Right cardiac atrium (tissue), 5 donors: ENCODE results near the gene LGR6. TPM values are rescaled to one million over a fixed set of nuclear protein-coding genes. Genes with fewer than 3 reads are reported as not detected.
"Not testable (repeated sequence)": the region's sequence is repeated elsewhere in the genome, so short reads cannot be mapped to it uniquely, and the experiment has no call there.

Experiments used
- ATAC-seq, 2 donors: fragments of 200-7000 bp; cut with Tn5 transposase; one replicate each; pipeline versions ENCODE4 v1.8.0 to v1.9.1; 2020; ENCODE audit warnings: moderate library complexity in 2 of 2, mild to moderate bottlenecking in 1 of 2
- DNase-seq, 3 donors: peaks; one replicate each; pipeline ENCODE4 v3.0.0-alpha.2; 2020
- H3K27ac ChIP-seq: one replicate; pipeline ENCODE4 v1.5.1; 2013; ENCODE audit warnings: mild to moderate bottlenecking, low read length, control low read depth, moderate library complexity
- H3K27me3 ChIP-seq: one replicate; pipeline ENCODE4 v1.6.1; 2013; ENCODE audit not compliant: control insufficient read depth, insufficient read depth
- H3K4me1 ChIP-seq: one replicate; pipeline ENCODE4 v1.6.1; 2013; ENCODE audit warnings: low read length; ENCODE audit not compliant: control insufficient read depth, insufficient read depth
- H3K4me3 ChIP-seq: one replicate; pipeline ENCODE4 v1.5.1; 2013; ENCODE audit warnings: low read length, control low read depth
- H3K9me3 ChIP-seq: one replicate; pipeline ENCODE4 v1.6.1; 2013; ENCODE audit warnings: low read length; ENCODE audit not compliant: control insufficient read depth
- WGBS: extraction: QIAGEN DNeasy Blood & Tissue Kit; methylation state at CpG from one replicate; pipeline ENCODE4 v1.1.7; 2013; 5-methylcytosine and 5-hydroxymethylcytosine counted together
- intact Hi-C, 4 donors: fragments of 100-400 bp; cut with DNase I; formaldehyde crosslinking; loops; one replicate each; pipeline versions ENCODE4 v1.11.0 to v1.14.0; 2022 to 2023
- polyA plus RNA-seq: library from polyadenylated mRNA; stranded (reverse); fragments of 200-250 nt; gene quantifications from one replicate; pipeline ENCODE4 v1.2.3, GENCODE V29; 2013
- total RNA-seq, 4 donors: library from RNA; stranded (reverse); fragmentation: NEBNext Ultra II Directional; extraction: Animal tissue kit (Norgen Biotek cat#: 25700); gene quantifications; one replicate each; pipeline ENCODE4 v1.2.1, GENCODE V29; 2021
- donor health status: healthy with polysubstance abuse.
- donor health status: DM: no; HTN: yes; CAD: no.
- donor health status: DM: no; HTN: no; CAD: no.
- donor health status: DM: no; HTN: yes; CAD: no; lungs with severe emphysema.
- donor health status: DM: yes; HTN: yes; CAD: no.

Gene LGR6
- total and polyA plus RNA-seq, 5 donors: 22.4 to 52.7 (median 29.0) TPM

DNA sequence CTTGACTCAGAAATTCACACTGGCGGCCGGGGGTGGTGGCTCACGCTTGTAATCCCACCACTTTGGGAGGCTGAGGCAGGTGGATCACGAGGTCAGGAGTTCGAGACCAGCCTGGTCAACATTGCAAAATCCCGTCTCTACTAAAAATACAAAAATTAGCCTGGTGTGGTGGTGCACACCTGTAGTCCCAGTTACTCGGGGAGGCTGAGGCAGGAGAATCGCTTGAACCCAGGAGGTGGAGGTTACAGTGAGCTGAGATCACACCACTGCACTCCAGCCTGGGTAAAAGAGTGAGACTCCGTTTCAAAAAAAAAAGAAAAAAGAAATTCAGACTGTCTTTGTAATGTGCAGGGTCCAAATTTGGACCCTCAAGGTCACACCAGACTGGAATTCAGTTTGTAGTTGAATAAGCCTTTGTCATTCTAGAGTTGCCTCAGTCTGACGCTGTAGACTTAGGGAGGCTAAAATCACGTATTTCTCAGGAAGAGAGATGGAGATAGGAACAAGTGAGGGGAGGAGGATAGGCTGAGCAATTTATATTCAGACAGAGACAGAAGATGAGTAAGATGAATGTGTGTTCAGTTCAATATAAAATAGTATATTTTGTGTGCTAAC, 159.1 kb downstream of the LGR6 start:
- not testable (repeated sequence) for H3K27me3 ChIP-seq, ATAC-seq, DNase-seq, H3K4me1 ChIP-seq, H3K9me3 ChIP-seq, H3K4me3 ChIP-seq
- WGBS: 85% methylated on average over 11 of the region's 11 CpGs
- intact Hi-C loops: loop anchor here in 2 of 4 donors (10.0 kb wide), 2 partner anchors 52 to 102 kb away; no protein-coding TSS in a partner anchor
- peak overlapping the region; percentile 25 for H3K27ac ChIP-seq

GRCh38 chr1:202355944-202356553, 162.4 kb downstream of the LGR6 start:
- no peak overlapping the region for H3K27ac ChIP-seq
- intact Hi-C loops: loop anchor here in 2 of 4 donors (10.0 kb wide), 2 partner anchors 49 to 99 kb away; no protein-coding TSS in a partner anchor
- no peak overlapping the region for H3K4me3 ChIP-seq
- H3K9me3 ChIP-seq: no peaks in the 10 kb centered on the region
- H3K4me1 ChIP-seq: peaks cover 3% of the 10 kb centered on the region
- ATAC-seq (no peak), DNase-seq (no peak)
- no peaks in the 10 kb centered on the region for H3K27me3 ChIP-seq

GRCh38 chr1:202357506-202357905, 163.9 kb downstream of the LGR6 start:
- intact Hi-C loops: loop anchor here in 2 of 4 donors (10.0 kb wide), 2 partner anchors 47 to 97 kb away; no protein-coding TSS in a partner anchor
- ATAC-seq (no peak), DNase-seq (no peak)
- Histone ChIP-seq H3K4me1 (peaks cover 3% of the 10 kb centered on the region), H3K4me3 (no peak overlapping the region), H3K9me3 (no peaks in the 10 kb centered on the region), H3K27ac (no peak overlapping the region), H3K27me3 (no peaks in the 10 kb centered on the region)

DNA sequence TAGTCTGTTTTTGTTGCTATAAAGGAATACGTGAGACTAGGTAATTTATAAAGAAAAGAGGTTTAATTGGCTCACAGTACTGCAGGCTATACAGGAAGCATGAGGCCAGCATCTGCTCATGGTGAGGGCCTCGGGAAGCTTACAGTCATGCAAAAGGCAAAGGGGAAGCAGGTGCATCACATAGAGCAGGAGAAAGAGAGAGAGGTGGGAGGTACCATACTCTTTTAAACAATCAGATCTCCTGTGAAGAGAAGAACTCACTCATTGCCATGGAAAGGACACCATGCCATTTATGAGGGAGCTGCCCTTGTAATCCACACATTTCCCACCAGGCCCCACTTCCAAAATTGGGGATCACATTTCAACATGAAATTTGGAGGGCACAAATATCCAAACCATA, 167.6 kb downstream of the LGR6 start:
- ATAC-seq (no peak), DNase-seq (no peak)
- intact Hi-C loops: no loop called here
- WGBS: 92% methylated on average over 2 of the region's 2 CpGs
- no peak overlapping the region for H3K27ac ChIP-seq
- H3K9me3 ChIP-seq: no peaks in the 10 kb centered on the region
- H3K27me3 ChIP-seq: no peaks in the 10 kb centered on the region
- no peak overlapping the region for H3K4me3 ChIP-seq
- H3K4me1 ChIP-seq: peaks cover 3% of the 10 kb centered on the region

- Histone ChIP-seq H3K27me3 (no peaks in the 10 kb centered on the region), H3K9me3 (no peaks in the 10 kb centered on the region), H3K4me1 (peaks cover 3% of the 10 kb centered on the region), H3K4me3 (no peak overlapping the region), H3K27ac (no peak overlapping the region)
- WGBS: 86% methylated on average over 3 of the region's 3 CpGs
- DNase-seq (no peak), ATAC-seq (no peak)
- intact Hi-C loops: no loop called here
Observed at GRCh38 chr1:202361701-202362100, 168.1 kb downstream of the LGR6 start.

DNA sequence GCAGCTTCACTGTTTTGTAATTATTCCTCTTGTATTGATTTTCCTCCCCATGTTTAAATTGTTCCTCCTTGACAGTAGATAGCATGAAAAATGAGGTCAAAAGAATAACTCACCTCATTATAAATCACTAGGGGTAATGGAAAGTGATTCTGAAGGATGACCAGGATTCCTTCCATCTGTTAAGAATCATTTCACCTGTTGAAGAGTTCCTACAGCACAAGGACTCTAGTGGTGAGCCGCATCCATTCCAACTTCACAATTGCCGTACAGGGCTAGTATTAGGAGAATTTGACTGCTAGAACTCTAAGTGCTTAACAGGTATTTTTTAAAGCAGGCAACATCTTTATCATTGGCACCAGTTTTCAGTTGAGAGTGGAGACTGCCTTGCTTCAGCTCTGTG, 168.6 kb downstream of the LGR6 start:
- Histone ChIP-seq H3K4me3 (no peak overlapping the region), H3K27ac (no peak overlapping the region), H3K27me3 (no peaks in the 10 kb centered on the region), H3K4me1 (peaks cover 1% of the 10 kb centered on the region), H3K9me3 (no peaks in the 10 kb centered on the region)
- no peak for DNase-seq
- intact Hi-C loops: no loop called here
- no peak for ATAC-seq
- 80% methylated on average over 2 of the region's 2 CpGs for WGBS

DNA sequence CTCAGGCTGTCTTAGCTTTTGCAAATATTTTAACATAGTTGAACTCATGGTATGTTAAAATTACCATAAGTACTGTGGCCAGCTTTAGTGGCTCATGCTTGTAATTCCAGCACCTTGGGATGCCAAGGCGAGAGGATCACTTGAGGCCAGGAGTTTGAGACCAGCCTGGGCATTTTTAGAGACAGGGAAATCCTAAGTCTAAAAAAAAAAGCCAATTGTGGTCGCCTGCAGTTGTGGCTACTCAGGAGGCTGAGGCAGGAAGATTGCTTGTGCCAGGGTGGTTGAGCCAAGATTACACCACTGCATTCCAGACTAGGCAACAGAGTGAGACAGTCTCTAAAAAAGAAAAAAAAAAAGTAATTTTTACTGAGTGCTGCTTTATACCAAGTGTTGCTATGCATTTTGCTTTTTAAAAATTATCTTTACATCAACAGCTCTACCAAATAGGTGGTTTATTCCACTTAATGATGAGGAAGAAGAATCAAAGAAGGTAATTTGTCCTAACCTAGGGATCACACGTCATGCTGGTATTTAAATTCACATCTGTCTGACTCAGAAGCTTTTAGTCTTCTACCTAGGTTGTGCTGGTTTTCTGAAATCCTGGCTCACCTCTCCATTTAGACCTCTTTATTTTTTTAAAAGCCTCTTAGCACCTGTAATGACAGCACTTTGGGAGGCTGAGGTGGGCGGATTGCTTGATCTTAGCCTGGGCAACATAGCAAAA, 171.7 kb downstream of the LGR6 start:
- H3K9me3 ChIP-seq: no peaks in the 10 kb centered on the region
- DNase-seq (no peak), ATAC-seq (peak; percentile 44 to 61)
- intact Hi-C loops: no loop called here
- WGBS: 67% methylated on average over 4 of the region's 4 CpGs
- no peak overlapping the region for H3K4me3 ChIP-seq
- H3K27ac ChIP-seq: no peak overlapping the region
- H3K27me3 ChIP-seq: no peaks in the 10 kb centered on the region
- H3K4me1 ChIP-seq: no peaks in the 10 kb centered on the region

DNA sequence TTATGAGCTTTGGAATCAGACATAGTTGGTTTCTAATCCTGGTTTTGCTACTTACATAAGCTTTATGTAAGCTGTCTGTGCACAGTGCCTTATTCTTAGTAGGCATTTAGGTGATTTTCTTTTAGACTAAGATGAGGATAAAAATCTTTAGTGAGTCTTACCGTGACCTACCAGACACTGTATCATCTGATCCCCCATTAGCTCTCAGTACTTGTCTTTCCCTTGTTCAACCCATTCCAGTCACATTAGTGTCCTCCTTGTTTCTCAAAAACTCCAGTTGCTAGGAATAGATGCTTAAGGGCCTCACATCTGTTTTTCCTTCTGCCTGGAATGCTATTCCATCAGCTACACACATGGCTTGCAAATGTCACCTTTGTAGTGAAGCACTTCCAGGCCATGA, 173.7 kb downstream of the LGR6 start:
- 77% methylated on average over 1 of the region's 1 CpG for WGBS
- H3K4me3 ChIP-seq: no peak overlapping the region
- H3K4me1 ChIP-seq: no peaks in the 10 kb centered on the region
- DNase-seq (no peak), ATAC-seq (no peak)
- intact Hi-C loops: no loop called here
- H3K27me3 ChIP-seq: no peaks in the 10 kb centered on the region
- no peaks in the 10 kb centered on the region for H3K9me3 ChIP-seq
- H3K27ac ChIP-seq: no peak overlapping the region

Other genes with a start within 250 kb of the LGR6 start
- gene LMOD1, start 247.3 kb upstream of the LGR6 start, total RNA-seq: 10 to 100 TPM; 22.0 to 40.6 (median 33.0) TPM
- 33.7 TPM for gene LMOD1, start 247.3 kb upstream of the LGR6 start, polyA plus RNA-seq
- gene TIMM17A, start 238.3 kb upstream of the LGR6 start, total RNA-seq: 10 to 100 TPM; 67.8 to 96.9 (median 78.5) TPM
- 73.4 TPM for gene TIMM17A, start 238.3 kb upstream of the LGR6 start, polyA plus RNA-seq
- 10 to 100 TPM; 14.1 to 19.4 (median 18.7) TPM for gene RNPEP, start 211.2 kb upstream of the LGR6 start, total RNA-seq
- gene RNPEP, start 211.2 kb upstream of the LGR6 start, polyA plus RNA-seq: 15.6 TPM
- gene ELF3, start 183.2 kb upstream of the LGR6 start, total RNA-seq: 1 to 10 TPM in 1 of 4 donors, under 1 TPM in 2, not detected in 1; 0.17 to 3.4 (median 0.29) TPM
- 0.11 TPM for gene ELF3, start 183.2 kb upstream of the LGR6 start, polyA plus RNA-seq
- gene GPR37L1, start 70.9 kb upstream of the LGR6 start, total RNA-seq: under 1 TPM in 3 of 4 donors, not detected in 1; 0.06 to 0.21 (median 0.11) TPM
- 0.20 TPM for gene GPR37L1, start 70.9 kb upstream of the LGR6 start, polyA plus RNA-seq
- gene ARL8A, start 49.1 kb upstream of the LGR6 start, total RNA-seq: 10 to 100 TPM; 60.9 to 75.3 (median 66.7) TPM
- gene ARL8A, start 49.1 kb upstream of the LGR6 start, polyA plus RNA-seq: 32.0 TPM
- 1 to 10 TPM in 1 of 4 donors, under 1 TPM in 3; 0.28 to 1.7 (median 0.66) TPM for gene PTPN7, start 33.2 kb upstream of the LGR6 start, total RNA-seq
- 0.29 TPM for gene PTPN7, start 33.2 kb upstream of the LGR6 start, polyA plus RNA-seq
- gene UBE2T, start 148.1 kb downstream of the LGR6 start, total RNA-seq: 10 to 100 TPM in 1 of 4 donors, 1 to 10 TPM in 3; 5.1 to 12.1 (median 8.1) TPM
- 16.1 TPM for gene UBE2T, start 148.1 kb downstream of the LGR6 start, polyA plus RNA-seq
- gene PPP1R12B, start 154.9 kb downstream of the LGR6 start, total RNA-seq: 100 to 1,000 TPM; 574 to 741 (median 606) TPM
- 182 TPM for gene PPP1R12B, start 154.9 kb downstream of the LGR6 start, polyA plus RNA-seq